Activated CD4-positive, alpha-beta T cell treated with anti-CD3 and anti-CD28 coated beads, Interleukin-2, amount 50 U/mL, for 1 hour (primary cell): ENCODE measurements around the gene DMRTB1.
A peak's percentile ranks its signal among the peaks of the same experiment; 100 is the strongest.

Source experiments
- DNase-seq: peaks from one replicate; pipeline ENCODE4 v3.0.0-alpha.2; 2020

The DMRTB1 gene

GRCh38 chr1:53465023-53465957 lies 6.1 kb downstream of the DMRTB1 start:
- no peak for DNase-seq

- DNase-seq: no peak
Observed at GRCh38 chr1:53467391-53467790, 8.2 kb downstream of the DMRTB1 start.

GRCh38 chr1:53468374-53468773 lies 9.2 kb downstream of the DMRTB1 start:
- DNase-seq: no peak

GRCh38 chr1:53469373-53469772 lies 10.2 kb downstream of the DMRTB1 start:
- no peak for DNase-seq

GRCh38 chr1:53470155-53470554 lies 11.0 kb downstream of the DMRTB1 start:
- DNase-seq: no peak

GRCh38 chr1:53470584-53470983 lies 11.4 kb downstream of the DMRTB1 start:
- DNase-seq: no peak

- DNase-seq: no peak
Observed at GRCh38 chr1:53471000-53471399, 11.8 kb downstream of the DMRTB1 start.

GRCh38 chr1:53473463-53473862 lies 14.3 kb downstream of the DMRTB1 start:
- DNase-seq: no peak

- no peak for DNase-seq
Observed at GRCh38 chr1:53475664-53476063, 16.5 kb downstream of the DMRTB1 start.

GRCh38 chr1:53476579-53476978 lies 17.4 kb downstream of the DMRTB1 start:
- no peak for DNase-seq

GRCh38 chr1:53477651-53478501 lies 18.7 kb downstream of the DMRTB1 start:
- DNase-seq: no peak

- DNase-seq: no peak
Observed at GRCh38 chr1:53478502-53478818, 19.3 kb downstream of the DMRTB1 start.

- DNase-seq: no peak
Observed at GRCh38 chr1:53480678-53481077, 21.5 kb downstream of the DMRTB1 start.

GRCh38 chr1:53481456-53481855 lies 22.3 kb downstream of the DMRTB1 start:
- DNase-seq: no peak

- DNase-seq: no peak
Observed at GRCh38 chr1:53482441-53483153, 23.4 kb downstream of the DMRTB1 start.

- no peak for DNase-seq
Observed at GRCh38 chr1:53483170-53483569, 24.0 kb downstream of the DMRTB1 start.

- DNase-seq: no peak
Observed at GRCh38 chr1:53483656-53484055, 24.5 kb downstream of the DMRTB1 start.

GRCh38 chr1:53484705-53485477 lies 25.7 kb downstream of the DMRTB1 start:
- no peak for DNase-seq

GRCh38 chr1:53485478-53486394 lies 26.5 kb downstream of the DMRTB1 start:
- peak; percentile 54 for DNase-seq

GRCh38 chr1:53486395-53487026 lies 27.3 kb downstream of the DMRTB1 start:
- DNase-seq: no peak

- DNase-seq: no peak
Observed at GRCh38 chr1:53490351-53490750, 31.2 kb downstream of the DMRTB1 start.
